ENCODE measurements around the gene SLC22A12. TPM values are rescaled to one million over a fixed set of nuclear protein-coding genes. Genes with fewer than 3 reads are reported as not detected.

The SLC22A12 gene
- total RNA-seq, 4 donors from 2014 or later, result not detected

DNA sequence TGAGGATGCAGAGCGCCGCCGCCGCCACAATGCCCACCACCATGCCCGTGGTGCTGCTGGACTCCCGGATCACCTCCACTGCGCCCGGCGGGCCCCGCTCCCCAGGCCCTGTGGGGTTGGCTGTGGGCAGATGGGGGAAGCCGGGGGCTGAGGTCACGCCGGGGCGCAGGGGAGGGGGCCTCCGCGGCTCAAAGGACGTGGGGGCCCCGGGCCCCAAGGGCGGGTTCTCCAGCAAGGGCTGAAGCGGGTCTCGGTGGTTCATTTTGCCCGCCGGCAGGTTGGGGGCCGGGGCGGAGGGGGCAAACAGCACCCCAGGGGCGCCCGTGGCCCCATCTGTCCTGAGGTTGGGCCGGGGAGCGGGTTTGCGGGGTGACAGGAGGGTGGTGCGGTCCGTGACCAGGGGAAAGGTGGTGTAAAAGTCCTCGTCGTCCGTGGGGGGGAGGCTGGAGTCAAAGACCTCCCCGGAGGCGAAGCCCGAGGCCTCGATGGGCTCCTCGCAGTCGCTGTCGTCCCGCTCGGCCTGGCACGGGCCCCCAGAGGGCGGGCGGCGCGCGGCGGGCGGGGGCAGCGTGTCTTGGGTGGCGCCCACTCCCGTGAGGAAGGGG, 16.5 kb downstream of the SLC22A12 start:
- 72% methylated on average over 36 of the region's 55 CpGs for WGBS
- peaks cover 12% of the 10 kb centered on the region for H3K27me3 ChIP-seq
- no peaks in the 10 kb centered on the region for H3K36me3 ChIP-seq
- DNase-seq (ENCODE audit: low spot score in 2 of 2), result no peak
- H3K4me1 ChIP-seq, result peaks cover 6% of the 10 kb centered on the region
- TF ChIP-seq CTCF (IDR thresholded peaks at IDR 0.05), result no peak
- no peak for TF ChIP-seq POLR2A (IDR thresholded peaks at IDR 0.05)
- TF ChIP-seq POLR2AphosphoS5 (IDR thresholded peaks at IDR 0.05), result no peak
- no peak for TF ChIP-seq EP300 (IDR thresholded peaks at IDR 0.05)
- H3K4me3 ChIP-seq, result peak overlapping the region; percentile 28
- no peak overlapping the region for H3K27ac ChIP-seq
- no peaks in the 10 kb centered on the region for H3K9me3 ChIP-seq

- no peaks in the 10 kb centered on the region for H3K9me3 ChIP-seq
- no peak for DNase-seq (ENCODE audit: low spot score in 2 of 2)
- H3K36me3 ChIP-seq, result no peaks in the 10 kb centered on the region
- peaks cover 6% of the 10 kb centered on the region for H3K4me1 ChIP-seq
- peaks cover 12% of the 10 kb centered on the region for H3K27me3 ChIP-seq
- WGBS, result 33% methylated on average over 18 of the region's 18 CpGs
- H3K4me3 ChIP-seq, result peak overlapping the region; percentile 28
- H3K27ac ChIP-seq, result no peak overlapping the region
- no peak for TF ChIP-seq POLR2A (IDR thresholded peaks at IDR 0.05)
- TF ChIP-seq CTCF (IDR thresholded peaks at IDR 0.05), result no peak
- TF ChIP-seq POLR2AphosphoS5 (IDR thresholded peaks at IDR 0.05), result no peak
- TF ChIP-seq EP300 (IDR thresholded peaks at IDR 0.05), result no peak
Measured at GRCh38 chr11:64608046-64608445, 17.0 kb downstream of the SLC22A12 start.

DNA sequence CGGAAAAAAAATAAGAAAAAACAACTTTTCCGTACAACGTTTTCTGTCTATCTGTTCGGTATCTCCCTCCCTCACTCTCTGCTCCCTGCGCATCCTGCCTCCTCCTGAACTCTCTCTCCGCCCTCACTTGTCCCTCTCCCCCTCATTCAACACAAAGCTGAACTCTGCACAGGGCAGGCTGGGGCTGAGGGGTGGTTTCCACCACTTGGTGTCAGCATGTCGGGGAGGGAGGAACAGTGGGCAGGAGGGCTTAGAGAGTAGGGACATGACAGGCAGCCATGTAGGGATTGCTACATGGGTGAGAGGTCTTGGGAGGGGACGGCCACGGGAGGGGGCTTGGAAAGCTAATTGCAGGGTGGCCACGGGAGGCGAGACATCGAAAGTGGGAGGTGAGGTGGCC, 17.6 kb downstream of the SLC22A12 start:
- WGBS, result 68% methylated on average over 12 of the region's 12 CpGs
- H3K27me3 ChIP-seq, result peaks cover 12% of the 10 kb centered on the region
- no peak overlapping the region for H3K4me3 ChIP-seq
- H3K4me1 ChIP-seq, result peaks cover 6% of the 10 kb centered on the region
- no peak for DNase-seq (ENCODE audit: low spot score in 2 of 2)
- H3K9me3 ChIP-seq, result no peaks in the 10 kb centered on the region
- no peaks in the 10 kb centered on the region for H3K36me3 ChIP-seq
- TF ChIP-seq EP300 (IDR thresholded peaks at IDR 0.05), result no peak
- no peak for TF ChIP-seq POLR2A (IDR thresholded peaks at IDR 0.05)
- no peak for TF ChIP-seq CTCF (IDR thresholded peaks at IDR 0.05)
- TF ChIP-seq POLR2AphosphoS5 (IDR thresholded peaks at IDR 0.05), result no peak
- H3K27ac ChIP-seq, result no peak overlapping the region

DNA sequence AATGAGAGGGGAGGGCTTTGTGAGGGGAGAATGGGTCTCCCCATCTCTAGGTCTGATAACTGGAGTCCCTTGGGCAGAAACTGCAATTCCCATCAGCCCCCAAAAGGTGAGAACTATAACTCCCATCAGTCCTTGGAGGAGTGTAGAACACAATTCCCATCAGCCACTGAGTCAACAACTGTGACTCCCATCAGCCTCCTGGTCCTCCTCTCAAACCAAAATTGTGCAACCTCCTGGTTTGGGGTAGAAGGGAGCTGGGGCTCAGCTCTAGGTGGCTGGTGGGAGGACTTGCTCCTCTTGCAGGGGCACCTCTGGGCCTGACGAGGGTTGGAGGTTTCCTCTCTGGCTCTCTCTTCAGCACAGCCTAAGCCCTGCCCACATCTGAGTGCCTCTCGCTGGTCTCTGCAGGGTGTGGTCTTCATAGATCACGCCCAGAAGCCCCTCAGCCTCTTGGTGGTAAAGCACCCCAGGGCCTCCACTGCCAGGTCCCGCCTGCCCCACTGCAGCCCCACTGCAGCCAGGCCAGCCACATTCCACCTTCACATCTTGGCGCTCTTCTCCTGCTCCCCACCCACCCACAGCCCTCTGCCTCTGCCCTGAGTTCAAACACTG, 18.5 kb downstream of the SLC22A12 start:
- WGBS, result 74% methylated on average over 5 of the region's 5 CpGs

More for the DNA sequence above, 18.5 kb downstream of the SLC22A12 start:
- H3K36me3 ChIP-seq, result no peaks in the 10 kb centered on the region
- DNase-seq (ENCODE audit: low spot score in 2 of 2), result no peak
- H3K4me3 ChIP-seq, result no peak overlapping the region
- H3K27ac ChIP-seq, result no peak overlapping the region
- peaks cover 6% of the 10 kb centered on the region for H3K4me1 ChIP-seq
- H3K9me3 ChIP-seq, result no peaks in the 10 kb centered on the region
- peaks cover 12% of the 10 kb centered on the region for H3K27me3 ChIP-seq
- TF ChIP-seq CTCF (IDR thresholded peaks at IDR 0.05), result no peak
- no peak for TF ChIP-seq EP300 (IDR thresholded peaks at IDR 0.05)
- no peak for TF ChIP-seq POLR2A (IDR thresholded peaks at IDR 0.05)
- no peak for TF ChIP-seq POLR2AphosphoS5 (IDR thresholded peaks at IDR 0.05)

Data from suprapubic skin (tissue), 4 donors.